ENCODE data around the gene BSN.

Gene BSN

GRCh38 chr3:49602877-49603411 is 48.7 kb downstream of the BSN start:
- peak; percentile 47 for DNase-seq (ENCODE audit: low read depth)

GRCh38 chr3:49606427-49606826 is 52.1 kb downstream of the BSN start:
- no peak for DNase-seq (ENCODE audit: low read depth)

GRCh38 chr3:49607105-49607591 is 52.9 kb downstream of the BSN start:
- no peak for DNase-seq (ENCODE audit: low read depth)

GRCh38 chr3:49607796-49608195 is 53.5 kb downstream of the BSN start:
- DNase-seq (ENCODE audit: low read depth) = no peak

GRCh38 chr3:49609314-49609713 is 55.0 kb downstream of the BSN start:
- DNase-seq (ENCODE audit: low read depth) = no peak

- no peak for DNase-seq (ENCODE audit: low read depth)
Measured at GRCh38 chr3:49609815-49610214, 55.5 kb downstream of the BSN start.

- DNase-seq (ENCODE audit: low read depth) = no peak
Measured at GRCh38 chr3:49610666-49611280, 56.5 kb downstream of the BSN start.

- DNase-seq (ENCODE audit: low read depth) = no peak
Measured at GRCh38 chr3:49611291-49611690, 57.0 kb downstream of the BSN start.

GRCh38 chr3:49611719-49612118 is 57.4 kb downstream of the BSN start:
- DNase-seq (ENCODE audit: low read depth) = no peak

- no peak for DNase-seq (ENCODE audit: low read depth)
Measured at GRCh38 chr3:49614936-49615335, 60.7 kb downstream of the BSN start.

GRCh38 chr3:49616061-49616460 is 61.8 kb downstream of the BSN start:
- DNase-seq (ENCODE audit: low read depth) = no peak

- DNase-seq (ENCODE audit: low read depth) = no peak
Measured at GRCh38 chr3:49616491-49616941, 62.2 kb downstream of the BSN start.

- no peak for DNase-seq (ENCODE audit: low read depth)
Measured at GRCh38 chr3:49617390-49618013, 63.2 kb downstream of the BSN start.

GRCh38 chr3:49618412-49618811 is 64.1 kb downstream of the BSN start:
- DNase-seq (ENCODE audit: low read depth) = no peak

- DNase-seq (ENCODE audit: low read depth) = no peak
Measured at GRCh38 chr3:49619649-49620048, 65.4 kb downstream of the BSN start.

- no peak for DNase-seq (ENCODE audit: low read depth)
Measured at GRCh38 chr3:49620728-49621127, 66.5 kb downstream of the BSN start.

- no peak for DNase-seq (ENCODE audit: low read depth)
Measured at GRCh38 chr3:49623071-49623470, 68.8 kb downstream of the BSN start.

- DNase-seq (ENCODE audit: low read depth) = no peak
Measured at GRCh38 chr3:49625071-49625470, 70.8 kb downstream of the BSN start.

- DNase-seq (ENCODE audit: low read depth) = no peak
Measured at GRCh38 chr3:49626101-49626581, 71.9 kb downstream of the BSN start.

GRCh38 chr3:49626796-49627195 is 72.5 kb downstream of the BSN start:
- DNase-seq (ENCODE audit: low read depth) = no peak

GRCh38 chr3:49627634-49628033 is 73.4 kb downstream of the BSN start:
- no peak for DNase-seq (ENCODE audit: low read depth)

- no peak for DNase-seq (ENCODE audit: low read depth)
Measured at GRCh38 chr3:49628249-49628648, 74.0 kb downstream of the BSN start.

GRCh38 chr3:49629451-49629850 is 75.2 kb downstream of the BSN start:
- no peak for DNase-seq (ENCODE audit: low read depth)

Measured in activated gamma-delta T cell treated with anti-CD3 and anti-CD28 coated beads, Interleukin-2, amount 50 U/mL, for 16 hours (primary cell).